Stimulated activated CD4-positive, alpha-beta T cell treated with anti-CD3 and anti-CD28 coated beads, TNF-alpha, amount 100 ng/mL, for 1 hour (primary cell): Measurements from ENCODE around the gene ZNF473.

Experiments used
- DNase-seq, 3 donors: peaks; one replicate each; pipeline ENCODE4 v3.0.0-alpha.2; 2020; ENCODE audit warnings: low read depth in 3 of 3, low spot score in 1 of 3

The ZNF473 gene

GRCh38 chr19:50025794-50026549 lies at the start of gene ZNF473:
Gene ZNF473, plus strand, starts transcription at chr19:50026005. Its CDS starts 5,078 bp downstream, at chr19:50031083.
- peak; percentile 73 to 81 (median 75) for DNase-seq

GRCh38 chr19:49976496-49976895 lies 49.3 kb upstream of the ZNF473 start:
- DNase-seq = no peak

GRCh38 chr19:49977076-49977475 lies 48.7 kb upstream of the ZNF473 start:
- DNase-seq = no peak

GRCh38 chr19:49977881-49978280 lies 47.9 kb upstream of the ZNF473 start:
- no peak for DNase-seq

GRCh38 chr19:49978324-49978723 lies 47.5 kb upstream of the ZNF473 start:
- DNase-seq = no peak

- no peak for DNase-seq
Measured at GRCh38 chr19:49981603-49982593, 43.9 kb upstream of the ZNF473 start.

- DNase-seq = peak; percentile 25 to 76 (median 54)
Measured at GRCh38 chr19:49983645-49984229, 42.1 kb upstream of the ZNF473 start.

GRCh38 chr19:49984491-49984890 lies 41.3 kb upstream of the ZNF473 start:
- no peak for DNase-seq

GRCh38 chr19:49985871-49986270 lies 39.9 kb upstream of the ZNF473 start:
- DNase-seq = no peak

- DNase-seq = no peak
Measured at GRCh38 chr19:49986354-49986753, 39.5 kb upstream of the ZNF473 start.

GRCh38 chr19:49987159-49987698 lies 38.6 kb upstream of the ZNF473 start:
- peak; percentile 38 to 50 (median 42) for DNase-seq

- no peak for DNase-seq
Measured at GRCh38 chr19:49988007-49988406, 37.8 kb upstream of the ZNF473 start.

GRCh38 chr19:49988433-49988832 lies 37.4 kb upstream of the ZNF473 start:
- DNase-seq = no peak

- no peak for DNase-seq
Measured at GRCh38 chr19:49997709-49998108, 28.1 kb upstream of the ZNF473 start.

- no peak for DNase-seq
Measured at GRCh38 chr19:49999371-50000010, 26.3 kb upstream of the ZNF473 start.

GRCh38 chr19:50000038-50000840 lies 25.6 kb upstream of the ZNF473 start:
- DNase-seq = no peak

GRCh38 chr19:50000841-50001557 lies 24.8 kb upstream of the ZNF473 start:
- DNase-seq = no peak

GRCh38 chr19:50001775-50002174 lies 24.0 kb upstream of the ZNF473 start:
- DNase-seq = no peak

- DNase-seq = no peak
Measured at GRCh38 chr19:50002386-50002960, 23.3 kb upstream of the ZNF473 start.
